Measurements from ENCODE around the gene MTARC2. TPM values are rescaled to one million over a fixed set of nuclear protein-coding genes. Genes with fewer than 3 reads are reported as not detected.
"Not testable (repeated sequence)": the region's sequence is repeated elsewhere in the genome, so short reads cannot be mapped to it uniquely, and the experiment has no call there.

Gene MTARC2
- 3.9 TPM for polyA plus RNA-seq (2013, experiment 1 of 2; ENCODE audit: insufficient read length)
- polyA plus RNA-seq (2013, experiment 2 of 2; ENCODE audit: insufficient read length): 4.0 TPM

- DNase-seq: peak; percentile 76
Measured at GRCh38 chr1:220748089-220748934, at the start of gene MTARC2. Gene MTARC2, plus strand, starts transcription at chr1:220748322. Its CDS starts 210 bp downstream, at chr1:220748532.

GRCh38 chr1:220698607-220699016 lies 49.5 kb upstream of the MTARC2 start:
- DNase-seq: no peak

GRCh38 chr1:220699044-220699443 lies 49.1 kb upstream of the MTARC2 start:
- DNase-seq: no peak

GRCh38 chr1:220700556-220701179 lies 47.5 kb upstream of the MTARC2 start:
- DNase-seq: no peak

GRCh38 chr1:220701974-220702373 lies 46.1 kb upstream of the MTARC2 start:
- no peak for DNase-seq

- DNase-seq: no peak
Measured at GRCh38 chr1:220702733-220703270, 45.3 kb upstream of the MTARC2 start.

GRCh38 chr1:220703305-220703704 lies 44.8 kb upstream of the MTARC2 start:
- no peak for DNase-seq

GRCh38 chr1:220705782-220706181 lies 42.3 kb upstream of the MTARC2 start:
- no peak for DNase-seq

GRCh38 chr1:220706480-220706879 lies 41.6 kb upstream of the MTARC2 start:
- no peak for DNase-seq

- no peak for DNase-seq
Measured at GRCh38 chr1:220707160-220707559, 41.0 kb upstream of the MTARC2 start.

- DNase-seq: no peak
Measured at GRCh38 chr1:220708244-220708643, 39.9 kb upstream of the MTARC2 start.

- no peak for DNase-seq
Measured at GRCh38 chr1:220708936-220709801, 39.0 kb upstream of the MTARC2 start.

GRCh38 chr1:220710333-220710732 lies 37.8 kb upstream of the MTARC2 start:
- DNase-seq: no peak

GRCh38 chr1:220711056-220711809 lies 36.9 kb upstream of the MTARC2 start:
- DNase-seq: no peak

GRCh38 chr1:220715986-220716385 lies 32.1 kb upstream of the MTARC2 start:
- DNase-seq: not testable (repeated sequence)

GRCh38 chr1:220717800-220718640 lies 30.1 kb upstream of the MTARC2 start:
- no peak for DNase-seq

GRCh38 chr1:220721266-220721665 lies 26.9 kb upstream of the MTARC2 start:
- DNase-seq: not testable (repeated sequence)

- no peak for DNase-seq
Measured at GRCh38 chr1:220726634-220727033, 21.5 kb upstream of the MTARC2 start.

- no peak for DNase-seq
Measured at GRCh38 chr1:220727519-220727918, 20.6 kb upstream of the MTARC2 start.

GRCh38 chr1:220730486-220730885 lies 17.6 kb upstream of the MTARC2 start:
- DNase-seq: no peak

GRCh38 chr1:220732137-220732536 lies 16.0 kb upstream of the MTARC2 start:
- DNase-seq: no peak
